ENCODE measurements around the gene SELENBP1.

DNA sequence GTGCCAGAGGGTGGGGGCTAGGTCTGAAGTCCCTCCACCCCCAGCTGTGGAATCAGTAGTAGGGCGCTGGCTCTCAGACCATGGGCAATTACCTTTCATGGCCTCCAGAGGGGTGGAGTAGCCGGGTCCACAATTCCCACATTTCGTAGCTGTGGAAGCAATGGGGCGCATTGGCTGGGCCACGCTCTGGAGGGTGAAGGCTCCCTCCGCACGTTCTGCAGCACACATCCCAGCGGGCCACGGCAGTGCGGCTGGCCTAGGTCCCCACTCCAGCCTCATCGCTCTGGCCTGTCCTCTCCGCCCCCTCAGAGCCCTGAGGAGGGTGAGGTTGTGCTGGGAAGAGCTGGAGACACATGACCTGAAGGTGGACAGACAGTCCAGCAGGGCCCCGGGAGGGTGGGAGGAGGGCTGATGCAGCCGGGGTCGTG, 2.9 kb downstream of the SELENBP1 start:
- no peak for TF ChIP-seq GATA2 (IDR thresholded peaks at IDR 0.05; ENCODE audit: low read depth, low read length)
- TF ChIP-seq GATA3 (IDR thresholded peaks at IDR 0.05; ENCODE audit: low read depth, low read length): no peak

Data from SH-SY5Y (cell line).